Uterus (tissue), 4 donors: Measurements from ENCODE around the gene KYNU. TPM values are rescaled to one million over a fixed set of nuclear protein-coding genes. Genes with fewer than 3 reads are reported as not detected.

Experiments used
- DNase-seq, 2 donors: peaks; one replicate each; pipeline ENCODE4 v3.0.0-alpha.2; 2019 to 2020
- H3K27ac ChIP-seq, 2 donors: fragments of 200-600 bp; sonication (generic); 1 replicate in 1 of 2; 2 replicates in 1 of 2; pipeline ENCODE4 v1.5.1; 2016 to 2018
- H3K27me3 ChIP-seq, 2 donors: fragments of 200-600 bp; sonication (generic); one replicate each; pipeline ENCODE4 v1.5.1; 2018 to 2019; ENCODE audit warnings: control low read depth in 1 of 2
- H3K36me3 ChIP-seq, 2 donors: fragments of 200-600 bp; sonication (generic); one replicate each; pipeline ENCODE4 v1.5.1; 2019; ENCODE audit warnings: control low read depth in 1 of 2
- H3K4me1 ChIP-seq, 2 donors: fragments of 200-600 bp; sonication (generic); one replicate each; pipeline ENCODE4 v1.5.1; 2018 to 2019; ENCODE audit warnings: control low read depth in 1 of 2
- H3K4me3 ChIP-seq, 2 donors: fragments of 200-600 bp; sonication (generic); 1 replicate in 1 of 2; 2 replicates in 1 of 2; pipeline ENCODE4 v1.5.1; 2018 to 2019; ENCODE audit warnings: mild to moderate bottlenecking in 1 of 2
- H3K9me3 ChIP-seq, 2 donors: fragments of 200-600 bp; sonication (generic); one replicate each; pipeline ENCODE4 v1.5.1; 2019; ENCODE audit warnings: control low read depth in 1 of 2
- CTCF ChIP-seq, 4 experiments: fragments of 200-600 bp in 2 of 4; fragments of 450-650 bp in 2 of 4; sonication (generic) in 2 of 4; IDR thresholded peaks; one replicate each; pipeline ENCODE4 v1.5.1; 2016 to 2019; ENCODE audit warnings: antibody characterized with exemption in 4 of 4, mild to moderate bottlenecking in 2 of 4, moderate library complexity in 1 of 4
- POLR2A ChIP-seq, 2 donors: fragments of 450-650 bp; IDR thresholded peaks; one replicate each; pipeline ENCODE4 v1.6.1; 2016; ENCODE audit warnings: antibody characterized with exemption in 2 of 2, mild to moderate bottlenecking in 1 of 2, moderate library complexity in 1 of 2
- intact Hi-C: fragments of 100-400 bp; cut with DNase I; formaldehyde crosslinking; loops from one replicate; pipeline ENCODE4 v1.15.1; 2023; ENCODE audit warnings: low total_unique reads
- total RNA-seq, 4 donors: library from RNA; depleted of rRNA in 3 of 4; stranded (reverse); fragments of >200 nt in 3 of 4; gene quantifications; one replicate each; pipeline versions ENCODE4 v1.1.0 to v1.2.4, GENCODE V29; 2014 to 2023
- donor health status: DM: yes; HTN: yes; CAD: no.

KYNU gene
- total RNA-seq, 4 donors from 2014 or later: 1.9 to 5.3 (median 2.1) TPM; not detected in 1

DNA sequence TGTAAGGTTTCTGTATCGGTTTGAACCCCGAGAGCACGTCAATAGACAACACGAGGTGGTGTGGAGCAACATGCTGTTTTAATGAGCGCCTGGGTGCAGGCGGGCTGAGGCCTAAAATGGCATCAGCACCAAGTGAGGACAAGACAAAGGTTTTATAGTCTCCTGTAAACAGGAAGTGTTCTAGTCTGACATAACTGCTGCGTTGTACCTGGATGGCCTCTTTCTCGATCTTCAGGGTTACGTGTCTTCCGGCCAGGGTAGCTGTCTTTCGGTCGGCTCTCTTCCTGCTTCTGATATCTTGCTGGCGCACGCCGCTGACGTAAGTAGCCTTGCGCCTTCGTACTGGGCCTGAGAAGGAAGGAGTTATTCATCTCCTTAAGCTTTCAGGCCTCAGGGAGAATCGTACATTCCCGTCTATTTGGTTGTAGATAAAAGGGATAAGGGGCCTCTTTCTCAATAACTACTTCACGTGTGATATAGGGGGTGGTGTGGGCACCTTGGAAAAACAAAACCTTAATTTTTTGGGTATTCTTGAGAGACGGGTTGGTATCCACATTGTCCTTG is 53.5 kb downstream of the KYNU start:
- H3K4me3 ChIP-seq: no peak overlapping the region
- no peaks in the 10 kb centered on the region for H3K27me3 ChIP-seq
- H3K36me3 ChIP-seq: no peaks in the 10 kb centered on the region
- H3K27ac ChIP-seq: no peak overlapping the region
- TF ChIP-seq POLR2A (IDR thresholded peaks at IDR 0.05) (no peak), CTCF (IDR thresholded peaks at IDR 0.05) (no peak)
- H3K4me1 ChIP-seq: no peaks in the 10 kb centered on the region
- intact Hi-C loops: no loop called here
- no peaks in the 10 kb centered on the region for H3K9me3 ChIP-seq
- no peak for DNase-seq

DNA sequence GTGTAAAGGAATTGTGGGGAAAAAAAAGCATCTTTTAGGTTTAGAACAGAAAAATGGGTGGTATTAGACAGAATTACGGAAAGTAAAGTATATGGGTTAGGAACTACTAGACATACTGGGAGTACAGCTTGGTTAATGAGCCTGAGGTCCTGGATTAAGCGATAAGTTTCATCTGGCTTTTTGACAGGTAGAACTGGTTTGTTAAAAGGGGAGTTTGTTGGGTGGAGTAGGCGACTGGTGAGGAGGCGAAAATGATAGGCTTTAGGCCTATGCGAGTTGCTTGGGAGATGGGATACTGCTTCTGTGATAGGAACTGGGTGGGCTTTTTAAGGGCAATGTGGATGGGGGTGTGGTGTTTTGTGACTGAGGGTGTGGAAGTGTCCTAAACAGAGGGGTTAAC is 56.5 kb downstream of the KYNU start:
- Histone ChIP-seq H3K36me3 (no peaks in the 10 kb centered on the region), H3K4me1 (no peaks in the 10 kb centered on the region), H3K9me3 (no peaks in the 10 kb centered on the region), H3K27me3 (no peaks in the 10 kb centered on the region), H3K27ac (no peak overlapping the region), H3K4me3 (no peak overlapping the region)
- TF ChIP-seq CTCF (IDR thresholded peaks at IDR 0.05) (no peak), POLR2A (IDR thresholded peaks at IDR 0.05) (no peak)
- DNase-seq: no peak
- intact Hi-C loops: no loop called here

GRCh38 chr2:142935563-142936089 is 58.2 kb downstream of the KYNU start:
- intact Hi-C loops: no loop called here
- H3K4me1 ChIP-seq: no peaks in the 10 kb centered on the region
- H3K9me3 ChIP-seq: no peaks in the 10 kb centered on the region
- H3K27me3 ChIP-seq: no peaks in the 10 kb centered on the region
- TF ChIP-seq POLR2A (IDR thresholded peaks at IDR 0.05) (no peak), CTCF (IDR thresholded peaks at IDR 0.05) (no peak)
- no peak overlapping the region for H3K27ac ChIP-seq
- H3K4me3 ChIP-seq: no peak overlapping the region
- DNase-seq: no peak
- H3K36me3 ChIP-seq: no peaks in the 10 kb centered on the region

DNA sequence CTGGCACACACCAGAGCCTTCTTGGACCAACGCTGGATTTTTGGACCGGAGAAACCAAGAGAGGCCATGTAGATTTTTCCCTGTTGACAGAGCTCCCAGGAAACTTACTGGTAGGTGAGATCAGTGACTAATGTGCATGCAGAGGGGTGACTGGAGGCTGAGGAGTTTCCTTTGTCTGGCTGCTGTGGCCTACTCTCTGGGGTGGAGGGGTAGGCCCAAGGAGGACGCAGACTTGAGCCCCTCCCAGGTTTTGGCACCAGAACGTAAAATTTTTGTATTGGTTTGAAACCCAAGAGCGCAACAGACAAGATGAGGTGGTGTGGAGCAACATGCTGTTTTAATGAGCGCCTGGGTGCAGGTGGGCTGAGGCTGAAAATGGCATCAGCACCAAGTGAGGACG is 59.2 kb downstream of the KYNU start:
- intact Hi-C loops: no loop called here
- no peak for TF ChIP-seq POLR2A (IDR thresholded peaks at IDR 0.05)
- no peak for TF ChIP-seq CTCF (IDR thresholded peaks at IDR 0.05)

GRCh38 chr2:142937347-142937746 is 59.9 kb downstream of the KYNU start:
- no peaks in the 10 kb centered on the region for H3K36me3 ChIP-seq
- no peak for TF ChIP-seq CTCF (IDR thresholded peaks at IDR 0.05)
- TF ChIP-seq POLR2A (IDR thresholded peaks at IDR 0.05): no peak
- H3K27ac ChIP-seq: no peak overlapping the region
- H3K4me1 ChIP-seq: no peaks in the 10 kb centered on the region
- H3K9me3 ChIP-seq: no peaks in the 10 kb centered on the region
- H3K27me3 ChIP-seq: no peaks in the 10 kb centered on the region
- intact Hi-C loops: no loop called here
- DNase-seq: no peak
- no peak overlapping the region for H3K4me3 ChIP-seq

More for the DNA sequence above, 59.2 kb downstream of the KYNU start:
- no peaks in the 10 kb centered on the region for H3K9me3 ChIP-seq
- H3K27me3 ChIP-seq: no peaks in the 10 kb centered on the region
- H3K27ac ChIP-seq: no peak overlapping the region
- no peak for DNase-seq
- no peaks in the 10 kb centered on the region for H3K36me3 ChIP-seq
- H3K4me3 ChIP-seq: no peak overlapping the region
- no peaks in the 10 kb centered on the region for H3K4me1 ChIP-seq
